ENCODE data around the gene CST4. TPM values are rescaled to one million over a fixed set of nuclear protein-coding genes. Genes with fewer than 3 reads are reported as not detected.
"Not testable (repeated sequence)": the region's sequence is repeated elsewhere in the genome, so short reads cannot be mapped to it uniquely, and the experiment has no call there.

CST4 gene
- total RNA-seq, 1 donor from 2014 or later: not detected

DNA sequence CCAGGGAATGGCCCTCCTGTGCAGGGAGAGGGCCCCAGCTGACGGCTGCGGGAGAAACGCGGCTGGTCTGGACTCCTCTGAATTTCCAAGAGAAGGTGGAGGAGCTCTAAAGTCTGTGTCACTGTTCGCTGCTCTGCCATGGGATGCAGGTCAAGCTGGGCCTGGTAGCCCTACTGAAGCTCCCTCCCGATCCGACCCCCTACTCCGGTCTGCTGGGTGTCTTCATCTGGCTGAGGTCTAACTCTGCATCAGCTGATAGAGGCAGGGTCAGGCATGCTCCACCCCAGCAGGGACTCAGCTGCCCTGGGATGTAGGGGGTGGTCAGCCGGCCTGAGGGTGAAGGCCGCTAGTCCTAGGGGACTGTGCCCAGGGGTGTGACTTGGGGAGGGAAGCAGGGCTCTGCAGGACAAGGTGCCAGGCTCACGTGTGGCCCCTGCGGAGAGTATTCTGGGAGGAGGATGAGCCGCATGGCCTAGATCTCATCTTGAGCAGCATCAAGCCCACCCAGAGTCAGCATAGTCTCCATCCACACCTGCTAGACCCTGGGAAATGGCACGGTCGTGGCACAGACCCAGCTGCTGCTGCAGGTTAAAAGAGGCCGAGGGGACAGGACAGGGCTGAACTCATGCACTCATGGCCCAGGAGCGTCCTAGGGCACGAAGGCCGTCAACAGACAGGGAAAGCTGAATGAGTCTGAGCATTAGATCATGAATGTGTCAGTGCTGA lies 52.5 kb downstream of the CST4 start:
- H4K20me1 ChIP-seq (ENCODE audit: low read depth): peaks cover 11% of the 10 kb centered on the region
- H3K9ac ChIP-seq: no peak overlapping the region
- peaks cover 5% of the 10 kb centered on the region for H3F3A ChIP-seq (ENCODE audit: low read depth)
- H3K9me3 ChIP-seq (ENCODE audit: low read depth): no peaks in the 10 kb centered on the region
- no peaks in the 10 kb centered on the region for H3K36me3 ChIP-seq
- Mint-ChIP-seq H3K27ac (no peak overlapping the region), H3K4me1 (peaks cover 14% of the 10 kb centered on the region), H3K4me3 (peak overlapping the region; percentile 94), H3K36me3 (peaks cover 6% of the 10 kb centered on the region), H3K27me3 (ENCODE audit: insufficient read depth, low read depth) (peaks cover 6% of the 10 kb centered on the region), H3K9me3 (no peaks in the 10 kb centered on the region)
- no peak overlapping the region for H2AFZ ChIP-seq (replicated peaks)
- H3K4me2 ChIP-seq: peak overlapping the region; percentile 97
- no peak overlapping the region for H3K27ac ChIP-seq
- TF ChIP-seq, protein P1, sequence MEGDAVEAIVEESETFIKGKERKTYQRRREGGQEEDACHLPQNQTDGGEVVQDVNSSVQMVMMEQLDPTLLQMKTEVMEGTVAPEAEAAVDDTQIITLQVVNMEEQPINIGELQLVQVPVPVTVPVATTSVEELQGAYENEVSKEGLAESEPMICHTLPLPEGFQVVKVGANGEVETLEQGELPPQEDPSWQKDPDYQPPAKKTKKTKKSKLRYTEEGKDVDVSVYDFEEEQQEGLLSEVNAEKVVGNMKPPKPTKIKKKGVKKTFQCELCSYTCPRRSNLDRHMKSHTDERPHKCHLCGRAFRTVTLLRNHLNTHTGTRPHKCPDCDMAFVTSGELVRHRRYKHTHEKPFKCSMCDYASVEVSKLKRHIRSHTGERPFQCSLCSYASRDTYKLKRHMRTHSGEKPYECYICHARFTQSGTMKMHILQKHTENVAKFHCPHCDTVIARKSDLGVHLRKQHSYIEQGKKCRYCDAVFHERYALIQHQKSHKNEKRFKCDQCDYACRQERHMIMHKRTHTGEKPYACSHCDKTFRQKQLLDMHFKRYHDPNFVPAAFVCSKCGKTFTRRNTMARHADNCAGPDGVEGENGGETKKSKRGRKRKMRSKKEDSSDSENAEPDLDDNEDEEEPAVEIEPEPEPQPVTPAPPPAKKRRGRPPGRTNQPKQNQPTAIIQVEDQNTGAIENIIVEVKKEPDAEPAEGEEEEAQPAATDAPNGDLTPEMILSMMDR (IDR thresholded peaks at IDR 0.05): no peak
- TF ChIP-seq EZH2 (IDR thresholded peaks at IDR 0.05) (no peak), EZH2phosphoT487 (IDR thresholded peaks at IDR 0.05) (no peak)
- H3K27me3 ChIP-seq: peaks cover 14% of the 10 kb centered on the region
- H3K79me2 ChIP-seq (ENCODE audit: low read depth): no peaks in the 10 kb centered on the region
- H3K4me3 ChIP-seq: peak overlapping the region; percentile 80
- peaks cover 6% of the 10 kb centered on the region for H3K4me1 ChIP-seq
- DNase-seq (ENCODE audit: low spot score): no peak

DNA sequence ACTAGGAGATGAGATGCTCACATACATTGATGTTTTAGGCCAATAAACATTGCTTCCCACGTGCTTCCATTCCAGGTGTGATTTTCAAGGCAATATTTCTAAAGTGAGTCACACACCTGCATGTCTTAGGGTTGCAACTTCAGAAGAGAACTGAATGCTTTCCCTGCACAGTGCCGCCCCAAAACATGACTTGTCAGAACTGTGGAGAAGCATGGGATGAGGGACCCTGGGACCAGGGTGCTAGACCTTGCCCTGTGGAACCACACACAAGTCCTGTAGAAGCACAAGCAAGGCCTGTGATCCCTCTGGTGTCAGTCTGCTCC lies 53.1 kb downstream of the CST4 start:
- not testable (repeated sequence) for H3K36me3 Mint-ChIP-seq; H2AFZ ChIP-seq (replicated peaks); H3K9ac ChIP-seq; H3K27ac Mint-ChIP-seq; DNase-seq (ENCODE audit: low spot score); H3F3A ChIP-seq (ENCODE audit: low read depth); H3K4me2 ChIP-seq; H3K9me3 ChIP-seq (ENCODE audit: low read depth); H3K9me3 Mint-ChIP-seq; H3K4me3 ChIP-seq; H3K36me3 ChIP-seq; H3K27ac ChIP-seq; H3K79me2 ChIP-seq (ENCODE audit: low read depth); H3K4me1 ChIP-seq; H3K27me3 Mint-ChIP-seq (ENCODE audit: insufficient read depth, low read depth)
- H3K4me1 Mint-ChIP-seq: peaks cover 14% of the 10 kb centered on the region
- peak overlapping the region; percentile 94 for H3K4me3 Mint-ChIP-seq
- H4K20me1 ChIP-seq (ENCODE audit: low read depth): peaks cover 11% of the 10 kb centered on the region
- H3K27me3 ChIP-seq: peaks cover 14% of the 10 kb centered on the region

Small RNA genes within 50 kb of the gene (small RNA-seq; reads per million reads assigned to genes)
- gene CST2P1: not detected

Other genes starting within 250 kb of the CST4 start
- not detected in 2 replicates for gene CSTL1, start 249.4 kb downstream of the CST4 start, total RNA-seq (ENCODE audit: low replicate concordance)
- not detected in 2 replicates for gene CST11, start 236.2 kb downstream of the CST4 start, total RNA-seq (ENCODE audit: low replicate concordance)
- not detected in 2 replicates for gene CST8, start 197.9 kb downstream of the CST4 start, total RNA-seq (ENCODE audit: low replicate concordance)
- not detected in 2 replicates for gene CST9L, start 120.6 kb downstream of the CST4 start, total RNA-seq (ENCODE audit: low replicate concordance)
- gene CST9, start 83.1 kb downstream of the CST4 start, total RNA-seq (ENCODE audit: low replicate concordance): not detected in 2 replicates
- gene CST3, start 51.1 kb downstream of the CST4 start, total RNA-seq (ENCODE audit: low replicate concordance): 20.8 and 58.0 TPM in 2 replicates
- gene CST1, start 61.9 kb upstream of the CST4 start, total RNA-seq (ENCODE audit: low replicate concordance): not detected in 2 replicates
- not detected in 2 replicates for gene CST2, start 137.7 kb upstream of the CST4 start, total RNA-seq (ENCODE audit: low replicate concordance)
- not detected in 2 replicates for gene CST5, start 190.7 kb upstream of the CST4 start, total RNA-seq (ENCODE audit: low replicate concordance)

All from neural progenitor cell (in vitro differentiated cells).